ENCODE measurements around the gene CAMK2N2.
A peak's percentile ranks its signal among the peaks of the same experiment; 100 is the strongest.

CAMK2N2 gene

DNA sequence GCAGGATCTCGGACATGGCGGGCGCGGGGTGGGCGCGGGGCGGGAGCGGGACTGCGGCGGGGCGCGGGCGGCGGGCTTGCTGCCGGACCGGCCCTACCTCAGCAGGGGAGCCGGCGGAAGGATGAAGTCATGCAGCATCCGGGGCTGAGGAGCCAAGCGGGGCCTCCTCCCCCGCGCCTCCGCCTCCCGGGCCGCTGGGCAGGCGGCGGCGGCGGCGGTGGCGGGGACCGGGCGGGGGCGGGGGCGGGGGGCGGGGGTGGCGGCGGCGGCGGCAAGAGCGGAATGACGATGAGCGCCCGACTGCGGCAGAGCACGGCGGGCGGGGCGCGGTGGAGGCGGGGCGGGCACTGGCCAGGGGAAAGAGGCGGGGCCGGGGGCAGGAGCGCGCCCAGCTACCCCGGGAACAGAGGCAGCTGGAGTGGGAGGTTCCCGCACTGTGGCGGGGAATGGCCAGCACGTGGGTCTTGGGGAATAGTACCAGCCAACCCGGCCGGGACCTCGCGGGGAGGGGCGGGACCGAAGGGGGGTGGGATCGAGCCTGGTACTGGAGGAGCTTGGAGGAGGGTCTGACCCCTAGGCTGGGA, at the start of gene CAMK2N2:
Gene CAMK2N2, minus strand, starts transcription at position 284 of the 584 bp plus-strand sequence. Its CDS starts 268 bp downstream, at position 16.
- DNase-seq, result peak; percentile 13

- no peak for DNase-seq
Measured at GRCh38 chr3:184308744-184309143, 47.4 kb upstream of the CAMK2N2 start.

GRCh38 chr3:184307915-184308314, 46.6 kb upstream of the CAMK2N2 start:
- no peak for DNase-seq

DNA sequence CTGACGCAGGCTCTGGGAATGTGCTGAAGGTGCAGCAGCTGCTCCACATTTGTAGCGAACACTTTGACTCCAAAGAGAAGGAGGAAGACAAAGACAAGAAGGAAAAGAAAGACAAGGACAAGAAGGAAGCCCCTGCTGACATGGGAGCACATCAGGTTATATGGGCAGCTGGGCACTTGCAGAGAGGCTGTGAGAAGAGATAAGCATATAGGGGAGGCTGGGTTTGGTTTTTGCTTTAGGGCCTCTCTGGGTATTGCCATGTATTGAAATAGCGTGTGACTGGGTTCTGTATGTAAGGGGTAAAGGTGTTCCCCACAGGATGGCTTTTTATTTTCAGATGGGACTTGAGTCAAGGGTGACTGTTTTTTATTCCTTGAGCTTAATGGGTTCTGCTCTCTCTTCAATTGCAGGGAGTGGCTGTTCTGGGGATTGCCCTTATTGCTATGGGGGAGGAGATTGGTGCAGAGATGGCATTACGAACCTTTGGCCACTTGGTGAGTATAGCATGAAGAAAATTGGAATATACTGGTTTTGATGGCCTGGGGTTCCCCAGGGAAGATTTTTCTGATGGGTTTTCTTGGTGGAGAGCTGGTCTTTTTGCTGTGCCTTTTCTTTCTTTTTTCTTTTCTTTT, 45.1 kb upstream of the CAMK2N2 start:
- DNase-seq, result no peak

DNA sequence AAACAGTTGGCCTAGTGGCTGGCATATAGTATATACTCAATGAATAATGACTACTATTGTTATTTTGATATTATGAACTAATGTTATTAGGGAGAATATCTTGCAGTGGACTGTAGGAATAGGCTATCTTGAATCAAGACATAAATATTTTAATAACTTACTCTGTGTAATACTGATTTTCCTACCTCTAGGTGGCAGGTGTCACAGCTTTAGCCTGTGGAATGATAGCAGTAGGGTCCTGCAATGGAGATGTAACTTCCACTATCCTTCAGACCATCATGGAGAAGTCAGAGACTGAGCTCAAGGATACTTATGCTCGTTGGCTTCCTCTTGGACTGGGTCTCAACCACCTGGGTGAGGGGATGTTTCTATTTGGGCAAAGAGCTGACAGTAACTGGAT, 44.2 kb upstream of the CAMK2N2 start:
- peak; percentile 18 for DNase-seq

- DNase-seq, result no peak
Measured at GRCh38 chr3:184300378-184300720, 39.0 kb upstream of the CAMK2N2 start.

- peak; percentile 5 for DNase-seq
Measured at GRCh38 chr3:184299488-184300377, 38.4 kb upstream of the CAMK2N2 start.

DNA sequence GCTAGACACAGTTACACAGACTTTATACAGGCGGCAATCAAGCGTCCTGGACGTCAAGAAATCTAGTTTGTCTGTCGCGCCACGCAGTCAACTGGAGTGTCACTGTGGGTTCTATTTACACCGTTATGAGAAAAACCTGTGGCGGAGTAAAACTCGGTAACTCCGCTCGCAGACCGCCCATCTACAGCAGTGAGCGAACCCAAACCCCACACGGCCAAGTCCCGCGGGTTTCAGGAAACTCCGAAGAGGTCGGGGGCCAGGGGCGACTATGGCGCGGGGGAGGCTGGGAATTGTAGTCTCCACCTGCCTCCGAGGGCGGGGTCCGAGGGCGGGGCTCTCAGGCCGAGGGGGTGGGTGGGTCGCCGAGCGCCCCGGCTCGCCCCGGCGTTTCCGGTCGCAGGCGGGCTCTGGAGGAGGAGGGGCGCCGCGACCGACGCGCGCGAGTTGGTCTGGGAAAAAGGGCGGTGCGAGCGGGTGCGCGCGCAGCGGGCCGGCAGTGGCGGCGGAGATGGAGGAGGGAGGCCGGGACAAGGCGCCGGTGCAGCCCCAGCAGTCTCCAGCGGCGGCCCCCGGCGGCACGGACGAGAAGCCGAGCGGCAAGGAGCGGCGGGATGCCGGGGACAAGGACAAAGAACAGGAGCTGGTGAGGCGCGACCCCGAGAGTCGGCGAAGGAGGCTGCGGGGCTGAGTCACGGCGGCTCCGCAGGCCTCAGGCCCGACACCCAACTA, 37.6 kb upstream of the CAMK2N2 start, which contains the start of gene PSMD2:
Gene PSMD2, plus strand, starts transcription at position 483 of the 729 bp plus-strand sequence. Its CDS starts 26 bp downstream, at position 509.
- DNase-seq, result peak; percentile 96

DNA sequence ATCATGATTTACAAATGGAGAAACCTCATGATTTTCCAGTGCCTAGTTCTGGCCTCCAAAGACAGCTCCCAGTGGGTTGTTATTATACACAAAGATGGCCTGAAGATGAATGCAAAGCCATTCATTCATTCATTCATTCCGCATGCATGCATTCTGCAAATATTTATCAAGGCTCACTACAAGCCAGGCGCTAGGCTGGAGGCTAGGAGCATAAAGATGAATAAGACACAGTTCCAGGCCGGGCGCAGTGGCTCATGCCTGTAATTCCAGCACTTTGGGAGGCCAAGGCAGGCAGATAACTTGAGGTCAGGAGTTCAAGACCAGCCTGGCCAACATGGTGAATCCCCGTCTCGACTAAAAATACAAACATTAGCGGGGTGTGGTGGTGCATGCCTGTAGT, 35.3 kb upstream of the CAMK2N2 start:
- DNase-seq, result no peak

DNA sequence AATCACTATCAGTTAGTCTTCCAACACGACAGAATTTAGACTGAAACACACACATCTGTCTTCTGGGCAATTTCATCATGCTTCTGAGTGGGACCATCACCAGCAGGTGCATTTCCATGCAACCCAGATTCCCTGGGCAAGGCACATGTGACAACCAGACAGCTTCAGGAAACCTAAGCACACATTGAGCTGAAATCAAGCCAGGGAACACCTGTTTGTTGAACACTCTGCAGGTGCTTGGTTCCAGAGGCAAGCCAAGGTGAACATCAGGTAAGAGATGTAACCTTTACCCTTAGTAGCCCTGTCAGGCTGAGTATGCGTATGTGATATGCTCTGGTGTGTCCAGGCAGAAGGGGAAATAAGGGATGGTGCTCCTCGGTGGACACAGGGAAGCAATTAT, 34.4 kb upstream of the CAMK2N2 start:
- DNase-seq, result no peak

GRCh38 chr3:184291738-184292445, 30.5 kb upstream of the CAMK2N2 start:
- no peak for DNase-seq

- DNase-seq, result no peak
Measured at GRCh38 chr3:184291044-184291737, 29.8 kb upstream of the CAMK2N2 start.

DNA sequence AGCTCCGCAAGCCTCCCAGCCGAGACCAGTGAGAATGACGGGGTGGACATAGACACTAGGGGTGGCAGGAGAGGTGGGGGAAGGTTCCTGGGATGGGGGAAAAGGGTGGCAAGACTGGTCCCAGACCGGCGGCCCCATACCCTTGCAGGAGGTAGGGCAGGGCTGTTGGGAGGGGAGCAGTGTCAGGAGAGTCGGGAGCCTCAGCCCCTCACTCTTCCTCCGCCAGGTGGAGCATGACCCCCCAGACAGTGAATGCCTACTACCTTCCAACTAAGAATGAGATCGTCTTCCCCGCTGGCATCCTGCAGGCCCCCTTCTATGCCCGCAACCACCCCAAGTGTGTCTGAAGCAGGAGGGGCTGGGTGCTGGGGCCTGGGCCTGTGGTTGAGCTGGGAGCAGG, 29.0 kb upstream of the CAMK2N2 start:
- no peak for DNase-seq

GRCh38 chr3:184289426-184289938, 28.1 kb upstream of the CAMK2N2 start:
- DNase-seq, result peak; percentile 37

DNA sequence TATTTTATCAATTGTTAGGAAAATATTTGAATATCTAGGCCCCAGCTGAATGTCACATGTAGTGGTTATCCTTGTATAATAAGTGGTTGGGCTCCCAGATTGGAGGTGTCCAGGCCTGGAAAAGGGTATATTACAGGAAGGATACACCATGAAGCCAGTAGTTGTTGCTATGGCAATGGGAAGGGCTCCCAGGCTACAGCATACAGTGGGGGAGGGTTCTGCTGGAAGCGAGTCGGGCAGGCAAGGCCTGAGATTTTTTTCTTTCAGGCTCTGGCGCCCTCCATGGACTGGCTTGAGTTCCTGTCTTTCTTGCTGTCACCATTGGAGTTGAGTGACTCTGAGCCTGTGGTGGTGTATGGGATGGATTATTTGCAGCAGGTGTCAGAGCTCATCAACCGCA, 23.3 kb upstream of the CAMK2N2 start:
- peak; percentile 39 for DNase-seq

DNA sequence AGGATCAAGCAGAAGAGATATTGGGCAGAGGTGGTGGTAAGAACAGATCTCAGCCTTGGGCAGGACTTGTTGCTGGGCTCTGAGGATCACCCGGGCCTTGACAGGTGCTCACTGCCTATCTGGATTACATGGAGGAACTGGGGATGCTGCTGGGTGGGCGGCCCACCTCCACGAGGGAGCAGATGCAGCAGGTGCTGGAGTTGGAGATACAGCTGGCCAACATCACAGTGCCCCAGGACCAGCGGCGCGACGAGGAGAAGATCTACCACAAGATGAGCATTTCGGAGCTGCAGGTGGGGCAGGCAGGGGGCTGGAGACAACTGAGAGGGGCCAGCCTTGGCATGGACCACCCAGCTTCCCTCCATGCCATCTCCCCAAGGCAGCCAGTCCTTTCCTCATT, 22.3 kb upstream of the CAMK2N2 start:
- no peak for DNase-seq

DNA sequence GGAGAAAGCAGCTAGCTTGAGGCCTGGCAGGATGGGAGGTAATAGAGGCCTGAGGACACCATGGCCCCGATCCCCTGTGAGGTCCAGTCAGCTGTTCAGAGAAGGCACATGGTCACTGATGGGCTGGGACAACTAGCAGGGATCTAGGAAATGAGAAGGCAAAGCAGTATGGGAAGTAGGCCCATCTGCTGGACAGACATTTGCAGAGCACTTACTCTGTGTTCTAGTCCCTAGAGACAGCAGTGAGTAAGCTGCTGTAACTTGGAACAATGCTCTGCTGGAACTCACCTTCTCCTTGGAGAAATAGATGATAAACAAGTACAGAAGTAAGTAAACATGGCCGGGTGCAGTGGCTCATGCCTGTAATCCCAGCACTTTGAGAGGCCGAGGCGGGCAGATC, 21.6 kb upstream of the CAMK2N2 start:
- DNase-seq, result no peak

DNA sequence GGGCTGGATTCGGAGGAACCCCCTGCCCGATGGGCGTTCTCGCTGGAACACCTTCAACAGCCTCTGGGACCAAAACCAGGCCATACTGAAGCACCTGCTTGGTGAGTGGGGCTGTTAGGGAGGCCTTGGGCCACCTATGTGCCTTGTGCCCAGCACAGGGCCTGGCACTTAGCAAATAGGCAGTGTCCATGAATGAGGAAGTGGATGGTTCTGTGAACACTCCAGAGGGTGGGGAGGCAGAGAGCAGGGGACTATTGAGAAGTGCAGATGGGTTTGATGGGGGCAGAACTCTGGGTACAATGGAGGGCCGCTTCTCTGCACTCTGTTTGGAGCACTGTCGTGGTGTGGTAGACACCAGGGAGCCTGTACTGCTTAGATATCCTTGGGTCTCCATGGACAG, 16.0 kb upstream of the CAMK2N2 start:
- DNase-seq, result no peak

GRCh38 chr3:184275961-184276910, 14.9 kb upstream of the CAMK2N2 start, which contains the start of gene ECE2:
Gene ECE2 (plus strand): TSS chr3:184276022. CDS start chr3:184276154, 132 bp downstream.
- DNase-seq, result no peak

GRCh38 chr3:184275381-184275701, 14.0 kb upstream of the CAMK2N2 start:
- DNase-seq, result no peak

Data from inflammatory macrophage treated with lipopolysaccharide for 4 hours (primary cell).